Measurements from ENCODE around the gene ADAMTS5.

DNA sequence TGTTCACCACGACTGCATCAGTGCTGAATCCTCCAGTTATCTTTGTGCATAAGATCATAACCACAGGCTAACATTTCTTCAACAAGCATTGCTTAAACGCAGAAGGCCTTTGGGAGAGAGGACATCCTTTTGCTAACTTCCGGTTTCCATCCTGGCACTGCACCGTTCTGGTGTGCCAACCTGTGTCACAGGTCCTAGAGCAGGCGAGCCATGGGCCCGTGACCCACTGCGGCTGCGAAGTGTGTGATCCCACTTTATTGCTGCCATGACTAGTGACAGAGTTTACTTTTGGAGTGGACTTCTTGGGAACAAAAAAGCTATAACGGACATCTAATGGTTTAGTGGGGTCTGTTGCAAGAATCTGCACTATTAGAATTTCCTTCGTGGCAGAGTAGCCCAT, 42.9 kb downstream of the ADAMTS5 start:
- no peak for TF ChIP-seq EZH2 (IDR thresholded peaks at IDR 0.05; ENCODE audit: borderline replicate concordance, low read length)
- TF ChIP-seq, protein P1, sequence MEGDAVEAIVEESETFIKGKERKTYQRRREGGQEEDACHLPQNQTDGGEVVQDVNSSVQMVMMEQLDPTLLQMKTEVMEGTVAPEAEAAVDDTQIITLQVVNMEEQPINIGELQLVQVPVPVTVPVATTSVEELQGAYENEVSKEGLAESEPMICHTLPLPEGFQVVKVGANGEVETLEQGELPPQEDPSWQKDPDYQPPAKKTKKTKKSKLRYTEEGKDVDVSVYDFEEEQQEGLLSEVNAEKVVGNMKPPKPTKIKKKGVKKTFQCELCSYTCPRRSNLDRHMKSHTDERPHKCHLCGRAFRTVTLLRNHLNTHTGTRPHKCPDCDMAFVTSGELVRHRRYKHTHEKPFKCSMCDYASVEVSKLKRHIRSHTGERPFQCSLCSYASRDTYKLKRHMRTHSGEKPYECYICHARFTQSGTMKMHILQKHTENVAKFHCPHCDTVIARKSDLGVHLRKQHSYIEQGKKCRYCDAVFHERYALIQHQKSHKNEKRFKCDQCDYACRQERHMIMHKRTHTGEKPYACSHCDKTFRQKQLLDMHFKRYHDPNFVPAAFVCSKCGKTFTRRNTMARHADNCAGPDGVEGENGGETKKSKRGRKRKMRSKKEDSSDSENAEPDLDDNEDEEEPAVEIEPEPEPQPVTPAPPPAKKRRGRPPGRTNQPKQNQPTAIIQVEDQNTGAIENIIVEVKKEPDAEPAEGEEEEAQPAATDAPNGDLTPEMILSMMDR (IDR thresholded peaks at IDR 0.05; ENCODE audit: low read length): no peak

All from OCI-LY1 (cell line).